K562 (cell line): ENCODE results near the gene DST. TPM values are rescaled to one million over a fixed set of nuclear protein-coding genes. Genes with fewer than 3 reads are reported as not detected.

ENCODE experiments used
- ATAC-seq: fragments of 200-7000 bp; cut with Tn5 transposase; 3 replicates; pipeline ENCODE4 v1.9.1; 2020; ENCODE audit warnings: moderate library complexity
- BruUV-seq: library from RNA; stranded (reverse); fragments of 400-500 nt; replicated peaks from 2 replicates; lab custom pipeline; 2021; lab: Mats Ljungman, UMichigan
- CTCF ChIA-PET: fragments of 300-600 bp; formaldehyde crosslinking; extraction: SDS; loops from one replicate; lab custom pipeline; 2021; ENCODE audit warnings: low intra/inter-chr PET ratio; lab: Yijun Ruan, JAX
- POLR2A ChIA-PET: fragments of 300-600, 350-650 bp; sonication (Branson Sonifier 250); formaldehyde crosslinking; extraction: SDS; loops from one replicate; lab custom pipeline; 2021; ENCODE audit warnings: antibody characterized with exemption, inconsistent platforms; lab: Yijun Ruan, JAX
- DNase-seq, 4 experiments: peaks; one replicate each; pipeline versions ENCODE4 v3.0.0 to v3.0.0-alpha.2; 2011 to 2018; ENCODE audit warnings: low spot score in 3 of 4, mixed read lengths in 3 of 4; ENCODE audit errors: extremely low read depth in 1 of 4
- FAIRE-seq: peaks from 2 replicates; lab custom pipeline; 2011; peaks lifted over from hg19 to GRCh38; lab: Jason Lieb, UNC
- H2AFZ ChIP-seq: 2 replicates; pipeline ENCODE4 v1.6.0; 2011; ENCODE audit warnings: low read depth, low read length, control low read depth, inconsistent platforms
- H3K27ac ChIP-seq: fragments of 200-600 bp; 3 replicates; pipeline ENCODE4 v1.8.0; 2011; ENCODE audit warnings: low read depth, mild to moderate bottlenecking, control low read depth, inconsistent platforms, low read length, moderate library complexity, mixed read lengths; ENCODE audit errors: extremely low read depth
- H3K27me3 ChIP-seq, 2 experiments: fragments of 300-600 bp in 1 of 2; 2 replicates in 1 of 2; 3 replicates in 1 of 2; pipeline versions ENCODE4 v1.6.0 to v1.8.0; 2011; ENCODE audit warnings: inconsistent platforms in 2 of 2, low read length in 2 of 2, mild to moderate bottlenecking in 1 of 2, mixed read lengths in 1 of 2, moderate library complexity in 1 of 2; ENCODE audit not compliant: control insufficient read depth in 2 of 2, insufficient read depth in 2 of 2
- H3K36me3 ChIP-seq: fragments of 300-600 bp; 3 replicates; pipeline ENCODE4 v1.8.0; 2011; ENCODE audit warnings: mild to moderate bottlenecking, low read length, inconsistent platforms; ENCODE audit not compliant: control insufficient read depth, insufficient read depth
- H3K4me1 ChIP-seq, 2 experiments: fragments of 200-600 bp in 1 of 2; replicated peaks in 1 of 2; 2 replicates in 1 of 2; 3 replicates in 1 of 2; pipeline versions ENCODE4 v1.5.1 to v1.8.0; 2011; ENCODE audit warnings: inconsistent platforms in 2 of 2, low read length in 2 of 2, mild to moderate bottlenecking in 1 of 2, mixed read lengths in 1 of 2, moderate library complexity in 1 of 2; ENCODE audit not compliant: control insufficient read depth in 2 of 2, insufficient read depth in 2 of 2
- H3K4me2 ChIP-seq: 2 replicates; pipeline ENCODE4 v1.6.1; 2011; ENCODE audit warnings: low read length, control low read depth, inconsistent platforms, mixed read lengths; ENCODE audit not compliant: insufficient read depth
- H3K4me3 ChIP-seq: fragments of 200-600 bp; sonication (generic), shearing (Covaris generic); 2 replicates; pipeline ENCODE4 v1.5.1; 2016; ENCODE audit warnings: control low read depth, inconsistent platforms
- H3K79me2 ChIP-seq: fragments of 200-600 bp; 3 replicates; pipeline ENCODE4 v1.8.0; 2011; ENCODE audit warnings: low read length, inconsistent platforms; ENCODE audit not compliant: control insufficient read depth, insufficient read depth
- H3K9ac ChIP-seq, 2 experiments: 2 replicates each; pipeline versions ENCODE4 v1.6.0 to v1.6.1; 2011; ENCODE audit warnings: low read depth in 2 of 2, low read length in 2 of 2, control low read depth in 1 of 2, inconsistent platforms in 1 of 2, mild to moderate bottlenecking in 1 of 2, mixed read lengths in 1 of 2; ENCODE audit not compliant: insufficient read depth in 1 of 2
- H3K9me1 ChIP-seq: one replicate; pipeline ENCODE4 v1.6.0; 2011; ENCODE audit warnings: inconsistent platforms, mild to moderate bottlenecking, low read length, moderate library complexity; ENCODE audit not compliant: control insufficient read depth, insufficient read depth
- H3K9me3 ChIP-seq: replicated peaks from 2 replicates; pipeline ENCODE4 v1.5.1; 2011; ENCODE audit warnings: low read depth, low read length, inconsistent platforms; ENCODE audit not compliant: control insufficient read depth, insufficient read depth
- H4K20me1 ChIP-seq: replicated peaks from 2 replicates; pipeline ENCODE4 v1.6.1; 2011; ENCODE audit warnings: low read length, inconsistent platforms, mixed read lengths; ENCODE audit not compliant: control insufficient read depth, insufficient read depth
- CBFA2T3 ChIP-seq: fragments of 450-650 bp; IDR thresholded peaks from 2 replicates; pipeline ENCODE4 v1.6.1; 2017
- CHD4 ChIP-seq: fragments of 200-600 bp; sonication (generic); IDR thresholded peaks from 3 replicates; pipeline ENCODE4 v1.6.1; 2012; ENCODE audit warnings: low read depth, mild to moderate bottlenecking, mixed read lengths, low read length, inconsistent platforms; ENCODE audit not compliant: insufficient read depth, insufficient replicate concordance, poor library complexity, severe bottlenecking
- CXXC5 ChIP-seq: fragments of 250-450 bp; sonication (Bioruptor Pico); IDR thresholded peaks from 2 replicates; pipeline ENCODE4 v1.8.0; 2022; ENCODE audit warnings: inconsistent platforms, mild to moderate bottlenecking, moderate library complexity
- MAFK ChIP-seq: IDR thresholded peaks from 2 replicates; pipeline ENCODE4 v1.6.1; 2011; ENCODE audit warnings: low read length, improper control_type of control experiment
- NR1H2 ChIP-seq: sonication (generic); formaldehyde crosslinking; IDR thresholded peaks from 2 replicates; pipeline ENCODE4 v1.4.0; 2020; ENCODE audit warnings: mild to moderate bottlenecking, missing genetic modification reagents
- POLR3A ChIP-seq: IDR thresholded peaks from 2 replicates; pipeline ENCODE4 v1.6.1; 2011; ENCODE audit warnings: borderline replicate concordance, mild to moderate bottlenecking, moderate library complexity; ENCODE audit not compliant: insufficient read length, insufficient read depth; ENCODE audit errors: extremely low read depth
- SMC3 ChIP-seq: conservative IDR thresholded peaks from 2 replicates; pipeline ENCODE4 v1.6.1; 2011; ENCODE audit warnings: low read depth, low read length, improper control_type of control experiment; ENCODE audit not compliant: insufficient read depth
- ZFP36 ChIP-seq: fragments of 150-350 bp; IDR thresholded peaks from 2 replicates; pipeline ENCODE4 v1.6.1; 2018; ENCODE audit warnings: low read length, low read depth; ENCODE audit not compliant: partially characterized antibody
- ZNF134 ChIP-seq: fragments of 250-450 bp; sonication (Bioruptor Pico); conservative IDR thresholded peaks from 2 replicates; pipeline ENCODE4 v1.4.0; 2020
- WGBS: fragments of 100-300 bp; shearing (Covaris generic); methylation state at CpG from one replicate; pipeline ENCODE4 v1.1.6; 2016; ENCODE audit warnings: low coverage, mixed read lengths; ENCODE audit not compliant: insufficient coverage; ENCODE audit errors: missing lambda C conversion rate; 5-methylcytosine and 5-hydroxymethylcytosine counted together
- in situ Hi-C: fragments of 300-500 bp; cut with MboI; formaldehyde crosslinking; loops from 4 replicates; pipeline ENCODE4 v1.15.0; 2018; ENCODE audit warnings: inconsistent platforms, mixed read lengths
- intact Hi-C: fragments of 100-400 bp; cut with micrococcal nuclease; formaldehyde crosslinking; loops from 2 replicates; pipeline ENCODE4 v1.14.2; 2022
- polyA plus RNA-seq, 8 experiments: library from polyadenylated mRNA; depleted of rRNA in 4 of 8; stranded (reverse) in 5 of 8; unstranded in 3 of 8; fragments of >200 nt; fragmentation: Nextera tagmentation in 2 of 8; fragmentation: Illumina TruSeq in 1 of 8; extraction: Ambion mirVana in 2 of 8; extraction: Trizol in 1 of 8; gene quantifications; 2 replicates each; pipeline versions ENCODE4 v1.2.1 to v1.2.3, GENCODE V29; 2011 to 2014; ENCODE audit warnings: inconsistent platforms in 1 of 8, missing spikeins in 1 of 8
- total RNA-seq, 7 experiments: library from RNA; depleted of rRNA in 6 of 7; stranded (reverse); fragments of >200 nt in 6 of 7; fragmentation: Illumina TruSeq in 2 of 7; extraction: Trizol in 2 of 7; gene quantifications; 2 replicates each; pipeline versions ENCODE4 v1.2.1 to v1.2.3, GENCODE V29; 2011 to 2021; ENCODE audit warnings: low replicate concordance in 1 of 7
- TF ChIP-seq, protein P1 (sequence below): sonication (generic); formaldehyde crosslinking; IDR thresholded peaks from 2 replicates; pipeline ENCODE4 v1.8.0; 2022; ENCODE audit warnings: mild to moderate bottlenecking, missing genetic modification reagents, borderline replicate concordance
- TF ChIP-seq, protein P2 (sequence below): fragments of 250-450 bp; sonication (Bioruptor Pico); IDR thresholded peaks from 2 replicates; pipeline ENCODE4 v1.5.0; 2021
- TF ChIP-seq, protein P3 (sequence below): sonication (generic); formaldehyde crosslinking; IDR thresholded peaks from 2 replicates; pipeline ENCODE4 v1.8.0; 2022; ENCODE audit warnings: mild to moderate bottlenecking, missing genetic modification reagents
- TF ChIP-seq, protein P4 (sequence below): sonication (generic); formaldehyde crosslinking; IDR thresholded peaks from 2 replicates; pipeline ENCODE4 v1.8.0; 2022; ENCODE audit warnings: mild to moderate bottlenecking, missing genetic modification reagents

The DST gene
- total and polyA plus RNA-seq, 9 of the 15 experiments (the other 6 are each of a cell fraction or from before 2014, with no cell fraction given) = 5.2 to 21.9 (median 13.3) TPM

DNA sequence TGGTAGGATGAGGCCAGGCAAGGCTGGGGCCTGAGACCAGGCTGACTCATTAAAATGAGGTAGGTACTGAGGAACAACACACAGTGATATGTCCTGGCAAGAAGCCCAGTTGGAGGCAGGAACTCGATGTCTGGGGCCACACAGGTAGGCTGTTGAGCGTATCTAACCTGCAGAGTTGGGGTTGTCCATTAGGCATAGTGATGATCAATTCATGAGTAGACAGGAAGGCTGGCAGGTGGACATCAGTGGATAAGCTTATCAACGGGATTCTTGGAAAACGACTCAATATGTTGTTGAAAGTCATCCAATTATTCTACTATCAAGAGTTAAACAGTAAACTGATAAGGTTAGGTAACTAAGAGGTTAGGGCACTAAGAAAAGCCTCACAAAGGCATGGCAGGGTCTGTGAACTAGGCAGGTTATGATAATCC lies 202.1 kb downstream of the DST start:
- peak in 1 of 4 experiments; percentile 22 for DNase-seq
- FAIRE-seq = no peak
- Histone ChIP-seq H2AFZ (no peak overlapping the region), H3K27ac (no peak overlapping the region), H4K20me1 (no peaks in the 10 kb centered on the region), H3K27me3 (no peaks in the 10 kb centered on the region; a peak in 1 of 5 replicates), H3K36me3 (no peaks in the 10 kb centered on the region), H3K9me3 (peaks cover 5% of the 10 kb centered on the region), H3K4me3 (no peak overlapping the region), H3K9me1 (no peaks in the 10 kb centered on the region), H3K79me2 (no peaks in the 10 kb centered on the region), H3K4me1 (no peaks in the 10 kb centered on the region), H3K9ac (no peak overlapping the region), H3K4me2 (no peak overlapping the region)
- WGBS = 0% methylated on average over 4 of the region's 4 CpGs
- no peak for ATAC-seq
- no TSS peak for BruUV-seq
- ChIA-PET CTCF (no interaction called here), POLR2A (interaction anchor here (1.4 kb wide), 1 partner anchor 13 kb away, joined by 4 read pairs; no protein-coding TSS in a partner anchor)
- in situ Hi-C loops = no loop called here
- intact Hi-C loops = no loop called here
- TF ChIP-seq ZFP36 = no peak
- TF ChIP-seq SMC3 = no peak
- TF ChIP-seq NR1H2 (CRISPR knock-in tag) = no peak
- TF ChIP-seq, protein P1, sequence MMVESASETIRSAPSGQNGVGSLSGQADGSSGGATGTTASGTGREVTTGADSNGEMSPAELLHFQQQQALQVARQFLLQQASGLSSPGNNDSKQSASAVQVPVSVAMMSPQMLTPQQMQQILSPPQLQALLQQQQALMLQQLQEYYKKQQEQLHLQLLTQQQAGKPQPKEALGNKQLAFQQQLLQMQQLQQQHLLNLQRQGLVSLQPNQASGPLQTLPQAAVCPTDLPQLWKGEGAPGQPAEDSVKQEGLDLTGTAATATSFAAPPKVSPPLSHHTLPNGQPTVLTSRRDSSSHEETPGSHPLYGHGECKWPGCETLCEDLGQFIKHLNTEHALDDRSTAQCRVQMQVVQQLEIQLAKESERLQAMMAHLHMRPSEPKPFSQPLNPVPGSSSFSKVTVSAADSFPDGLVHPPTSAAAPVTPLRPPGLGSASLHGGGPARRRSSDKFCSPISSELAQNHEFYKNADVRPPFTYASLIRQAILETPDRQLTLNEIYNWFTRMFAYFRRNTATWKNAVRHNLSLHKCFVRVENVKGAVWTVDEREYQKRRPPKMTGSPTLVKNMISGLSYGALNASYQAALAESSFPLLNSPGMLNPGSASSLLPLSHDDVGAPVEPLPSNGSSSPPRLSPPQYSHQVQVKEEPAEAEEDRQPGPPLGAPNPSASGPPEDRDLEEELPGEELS (CRISPR knock-in tag) = no peak
- no peak for TF ChIP-seq MAFK
- TF ChIP-seq POLR3A = no peak
- no peak for TF ChIP-seq CXXC5 (CRISPR knock-in tag)
- TF ChIP-seq, protein P2, sequence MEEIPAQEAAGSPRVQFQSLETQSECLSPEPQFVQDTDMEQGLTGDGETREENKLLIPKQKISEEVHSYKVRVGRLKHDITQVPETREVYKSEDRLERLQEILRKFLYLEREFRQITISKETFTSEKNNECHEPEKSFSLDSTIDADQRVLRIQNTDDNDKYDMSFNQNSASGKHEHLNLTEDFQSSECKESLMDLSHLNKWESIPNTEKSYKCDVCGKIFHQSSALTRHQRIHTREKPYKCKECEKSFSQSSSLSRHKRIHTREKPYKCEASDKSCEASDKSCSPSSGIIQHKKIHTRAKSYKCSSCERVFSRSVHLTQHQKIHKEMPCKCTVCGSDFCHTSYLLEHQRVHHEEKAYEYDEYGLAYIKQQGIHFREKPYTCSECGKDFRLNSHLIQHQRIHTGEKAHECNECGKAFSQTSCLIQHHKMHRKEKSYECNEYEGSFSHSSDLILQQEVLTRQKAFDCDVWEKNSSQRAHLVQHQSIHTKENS (CRISPR knock-in tag) = no peak
- TF ChIP-seq, protein P3, sequence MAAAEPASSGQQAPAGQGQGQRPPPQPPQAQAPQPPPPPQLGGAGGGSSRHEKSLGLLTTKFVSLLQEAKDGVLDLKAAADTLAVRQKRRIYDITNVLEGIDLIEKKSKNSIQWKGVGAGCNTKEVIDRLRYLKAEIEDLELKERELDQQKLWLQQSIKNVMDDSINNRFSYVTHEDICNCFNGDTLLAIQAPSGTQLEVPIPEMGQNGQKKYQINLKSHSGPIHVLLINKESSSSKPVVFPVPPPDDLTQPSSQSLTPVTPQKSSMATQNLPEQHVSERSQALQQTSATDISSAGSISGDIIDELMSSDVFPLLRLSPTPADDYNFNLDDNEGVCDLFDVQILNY = no peak
- TF ChIP-seq, protein P4, sequence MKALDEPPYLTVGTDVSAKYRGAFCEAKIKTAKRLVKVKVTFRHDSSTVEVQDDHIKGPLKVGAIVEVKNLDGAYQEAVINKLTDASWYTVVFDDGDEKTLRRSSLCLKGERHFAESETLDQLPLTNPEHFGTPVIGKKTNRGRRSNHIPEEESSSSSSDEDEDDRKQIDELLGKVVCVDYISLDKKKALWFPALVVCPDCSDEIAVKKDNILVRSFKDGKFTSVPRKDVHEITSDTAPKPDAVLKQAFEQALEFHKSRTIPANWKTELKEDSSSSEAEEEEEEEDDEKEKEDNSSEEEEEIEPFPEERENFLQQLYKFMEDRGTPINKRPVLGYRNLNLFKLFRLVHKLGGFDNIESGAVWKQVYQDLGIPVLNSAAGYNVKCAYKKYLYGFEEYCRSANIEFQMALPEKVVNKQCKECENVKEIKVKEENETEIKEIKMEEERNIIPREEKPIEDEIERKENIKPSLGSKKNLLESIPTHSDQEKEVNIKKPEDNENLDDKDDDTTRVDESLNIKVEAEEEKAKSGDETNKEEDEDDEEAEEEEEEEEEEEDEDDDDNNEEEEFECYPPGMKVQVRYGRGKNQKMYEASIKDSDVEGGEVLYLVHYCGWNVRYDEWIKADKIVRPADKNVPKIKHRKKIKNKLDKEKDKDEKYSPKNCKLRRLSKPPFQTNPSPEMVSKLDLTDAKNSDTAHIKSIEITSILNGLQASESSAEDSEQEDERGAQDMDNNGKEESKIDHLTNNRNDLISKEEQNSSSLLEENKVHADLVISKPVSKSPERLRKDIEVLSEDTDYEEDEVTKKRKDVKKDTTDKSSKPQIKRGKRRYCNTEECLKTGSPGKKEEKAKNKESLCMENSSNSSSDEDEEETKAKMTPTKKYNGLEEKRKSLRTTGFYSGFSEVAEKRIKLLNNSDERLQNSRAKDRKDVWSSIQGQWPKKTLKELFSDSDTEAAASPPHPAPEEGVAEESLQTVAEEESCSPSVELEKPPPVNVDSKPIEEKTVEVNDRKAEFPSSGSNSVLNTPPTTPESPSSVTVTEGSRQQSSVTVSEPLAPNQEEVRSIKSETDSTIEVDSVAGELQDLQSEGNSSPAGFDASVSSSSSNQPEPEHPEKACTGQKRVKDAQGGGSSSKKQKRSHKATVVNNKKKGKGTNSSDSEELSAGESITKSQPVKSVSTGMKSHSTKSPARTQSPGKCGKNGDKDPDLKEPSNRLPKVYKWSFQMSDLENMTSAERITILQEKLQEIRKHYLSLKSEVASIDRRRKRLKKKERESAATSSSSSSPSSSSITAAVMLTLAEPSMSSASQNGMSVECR = no peak
- peak; percentile 11; the same call in 1 of the 2 replicates for TF ChIP-seq CBFA2T3
- no peak for TF ChIP-seq CHD4
- TF ChIP-seq ZNF134 (CRISPR knock-in tag) = no peak
